Neural crest cell (in vitro differentiated cells): ENCODE results near the gene ZFYVE9. TPM values are rescaled to one million over a fixed set of nuclear protein-coding genes. Genes with fewer than 3 reads are reported as not detected.

Source experiments
- DNase-seq: peaks from one replicate; pipeline ENCODE4 v3.0.0; 2021; ENCODE audit warnings: low read depth, mixed read lengths, low spot score
- H3K27ac Mint-ChIP-seq: one replicate; pipeline ENCODE4 v1.8.0; 2021; ENCODE audit warnings: mild to moderate bottlenecking, mixed read lengths; ENCODE audit not compliant: unreplicated experiment
- H3K27me3 Mint-ChIP-seq: 2 replicates; pipeline ENCODE4 v1.8.0; 2021; ENCODE audit warnings: low read depth, mild to moderate bottlenecking, mixed read lengths
- H3K36me3 Mint-ChIP-seq: 2 replicates; pipeline ENCODE4 v1.8.0; 2021; ENCODE audit warnings: low read depth, mild to moderate bottlenecking, mixed read lengths
- H3K4me1 Mint-ChIP-seq: 2 replicates; pipeline ENCODE4 v1.8.0; 2021; ENCODE audit warnings: mixed read lengths
- H3K4me3 Mint-ChIP-seq: one replicate; pipeline ENCODE4 v1.8.0; 2021; ENCODE audit warnings: mild to moderate bottlenecking, mixed read lengths
- H3K9me3 Mint-ChIP-seq: 2 replicates; pipeline ENCODE4 v1.8.0; 2021; ENCODE audit warnings: mixed read lengths
- CTCF ChIP-seq: fragments of 200-600 bp; sonication (generic); conservative IDR thresholded peaks from 2 replicates; pipeline ENCODE4 v1.5.0; 2021; ENCODE audit warnings: antibody characterized with exemption, mild to moderate bottlenecking
- total RNA-seq: library from RNA; stranded (reverse); gene quantifications from 2 replicates; pipeline ENCODE4 v1.2.1, GENCODE V29; 2021

ZFYVE9 gene
- total RNA-seq, 1 donor from 2014 or later, result 29.7 TPM

GRCh38 chr1:52234708-52235107 lies 92.8 kb downstream of the ZFYVE9 start:
- no peak for TF ChIP-seq CTCF
- Mint-ChIP-seq H3K27me3 (no peaks in the 10 kb centered on the region), H3K36me3 (no peaks in the 10 kb centered on the region), H3K4me3 (no peak overlapping the region), H3K4me1 (no peaks in the 10 kb centered on the region), H3K27ac (no peak overlapping the region), H3K9me3 (no peaks in the 10 kb centered on the region)
- DNase-seq, result no peak

- Mint-ChIP-seq H3K4me3 (no peak overlapping the region), H3K4me1 (no peaks in the 10 kb centered on the region), H3K27ac (no peak overlapping the region), H3K27me3 (no peaks in the 10 kb centered on the region), H3K9me3 (no peaks in the 10 kb centered on the region), H3K36me3 (no peaks in the 10 kb centered on the region)
- no peak for TF ChIP-seq CTCF
- DNase-seq, result no peak
These were observed 93.8 kb downstream of the ZFYVE9 start for GRCh38 chr1:52235646-52236045.

- DNase-seq, result no peak
- no peak for TF ChIP-seq CTCF
- Mint-ChIP-seq H3K27ac (no peak overlapping the region), H3K9me3 (no peaks in the 10 kb centered on the region), H3K4me1 (no peaks in the 10 kb centered on the region), H3K27me3 (no peaks in the 10 kb centered on the region), H3K36me3 (no peaks in the 10 kb centered on the region), H3K4me3 (no peak overlapping the region)
These were observed 95.5 kb downstream of the ZFYVE9 start for GRCh38 chr1:52237430-52237829.

GRCh38 chr1:52238474-52238873 lies 96.6 kb downstream of the ZFYVE9 start:
- no peak for TF ChIP-seq CTCF
- H3K4me1 Mint-ChIP-seq, result no peaks in the 10 kb centered on the region
- H3K27ac Mint-ChIP-seq, result no peak overlapping the region
- no peaks in the 10 kb centered on the region for H3K27me3 Mint-ChIP-seq
- DNase-seq, result no peak
- no peak overlapping the region for H3K4me3 Mint-ChIP-seq
- no peaks in the 10 kb centered on the region for H3K36me3 Mint-ChIP-seq
- no peaks in the 10 kb centered on the region for H3K9me3 Mint-ChIP-seq

- DNase-seq, result no peak
- Mint-ChIP-seq H3K27ac (no peak overlapping the region), H3K4me3 (no peak overlapping the region), H3K9me3 (no peaks in the 10 kb centered on the region), H3K36me3 (no peaks in the 10 kb centered on the region), H3K27me3 (no peaks in the 10 kb centered on the region), H3K4me1 (no peaks in the 10 kb centered on the region)
- no peak for TF ChIP-seq CTCF
These were observed 97.2 kb downstream of the ZFYVE9 start for GRCh38 chr1:52238887-52239707.
